HepG2 (cell line): Measurements from ENCODE around the gene BPIFB6. TPM values are rescaled to one million over a fixed set of nuclear protein-coding genes. Genes with fewer than 3 reads are reported as not detected.

Experiments
- POGK ChIP-seq: sonication (generic); formaldehyde crosslinking; conservative IDR thresholded peaks from 2 replicates; pipeline ENCODE4 v1.8.0; 2022; ENCODE audit warnings: mild to moderate bottlenecking, moderate library complexity, missing genetic modification reagents
- RFX1 ChIP-seq: fragments of 450-650 bp; IDR thresholded peaks from 2 replicates; pipeline ENCODE4 v1.6.1; 2017
- SRSF4 ChIP-seq: fragments of 200-400 bp; formaldehyde crosslinking; IDR thresholded peaks from one replicate; pipeline ENCODE4 v1.6.1; 2018; ENCODE audit warnings: mild to moderate bottlenecking, low read depth, low read length, moderate library complexity; ENCODE audit not compliant: poor library complexity, severe bottlenecking
- TARDBP ChIP-seq: sonication (generic); formaldehyde crosslinking; IDR thresholded peaks from 2 replicates; pipeline ENCODE4 v1.8.0; 2022; ENCODE audit warnings: mild to moderate bottlenecking, missing genetic modification reagents
- ZBTB2 ChIP-seq: sonication (generic); formaldehyde crosslinking; IDR thresholded peaks from 2 replicates; pipeline ENCODE4 v1.8.0; 2022; ENCODE audit warnings: low read depth, missing genetic modification reagents
- ZMYM4 ChIP-seq: sonication (generic); formaldehyde crosslinking; IDR thresholded peaks from 2 replicates; pipeline ENCODE4 v1.8.1; 2023; ENCODE audit warnings: mild to moderate bottlenecking, missing genetic modification reagents
- ZNF350 ChIP-seq: sonication (generic); formaldehyde crosslinking; IDR thresholded peaks from 2 replicates; pipeline ENCODE4 v1.4.0; 2020; ENCODE audit warnings: mild to moderate bottlenecking, low read depth, missing genetic modification reagents, borderline replicate concordance
- ZNF788 ChIP-seq: sonication (generic); formaldehyde crosslinking; IDR thresholded peaks from 2 replicates; pipeline ENCODE4 v1.5.0; 2020; ENCODE audit warnings: mild to moderate bottlenecking, missing genetic modification reagents, borderline replicate concordance
- ZNF883 ChIP-seq: sonication (generic); formaldehyde crosslinking; IDR thresholded peaks from 2 replicates; pipeline ENCODE4 v1.5.1; 2020; ENCODE audit warnings: mild to moderate bottlenecking, missing genetic modification reagents; ENCODE audit errors: not compliant biosample characterization
- polyA plus RNA-seq, 8 experiments: library from polyadenylated mRNA; depleted of rRNA in 3 of 8; stranded (reverse) in 7 of 8; unstranded in 1 of 8; fragments of >200 nt; fragmentation: Illumina TruSeq in 4 of 8; extraction: Trizol in 4 of 8; gene quantifications; 2 replicates each; pipeline versions ENCODE4 v1.2.1 to v1.2.3, GENCODE V29; 2011 to 2016; ENCODE audit warnings: low read depth in 4 of 8, missing spikeins in 1 of 8, mixed read lengths in 1 of 8; ENCODE audit not compliant: insufficient read depth in 1 of 8
- total RNA-seq, 5 experiments: library from RNA; depleted of rRNA; stranded (reverse); fragments of >200 nt; fragmentation: Illumina TruSeq; extraction: Trizol; gene quantifications; 2 replicates each; pipeline ENCODE4 v1.2.3, GENCODE V29; 2016; ENCODE audit warnings: low read depth in 1 of 5
- TF ChIP-seq, protein P1 (sequence below): sonication (generic); formaldehyde crosslinking; IDR thresholded peaks from 2 replicates; pipeline ENCODE4 v1.4.0; 2020; ENCODE audit warnings: missing genetic modification reagents, borderline replicate concordance
- TF ChIP-seq, protein P2 (sequence below): sonication (generic); IDR thresholded peaks from 2 replicates; pipeline ENCODE4 v1.6.1; 2016; ENCODE audit warnings: low read depth, borderline replicate concordance
- TF ChIP-seq, protein P3 (sequence below): sonication (generic); formaldehyde crosslinking; IDR thresholded peaks from 2 replicates; pipeline ENCODE4 v1.5.1; 2020; ENCODE audit warnings: mild to moderate bottlenecking, missing genetic modification reagents, borderline replicate concordance
- TF ChIP-seq, protein P4 (sequence below): sonication (generic); formaldehyde crosslinking; IDR thresholded peaks from 2 replicates; pipeline ENCODE4 v1.9.0; 2021; ENCODE audit warnings: mild to moderate bottlenecking, missing genetic modification reagents

Gene BPIFB6
- total and polyA plus RNA-seq, 2 of the 13 experiments (the other 11 are each of a cell fraction or from before 2014, with no cell fraction given), result 0.13 to 1.7 TPM

DNA sequence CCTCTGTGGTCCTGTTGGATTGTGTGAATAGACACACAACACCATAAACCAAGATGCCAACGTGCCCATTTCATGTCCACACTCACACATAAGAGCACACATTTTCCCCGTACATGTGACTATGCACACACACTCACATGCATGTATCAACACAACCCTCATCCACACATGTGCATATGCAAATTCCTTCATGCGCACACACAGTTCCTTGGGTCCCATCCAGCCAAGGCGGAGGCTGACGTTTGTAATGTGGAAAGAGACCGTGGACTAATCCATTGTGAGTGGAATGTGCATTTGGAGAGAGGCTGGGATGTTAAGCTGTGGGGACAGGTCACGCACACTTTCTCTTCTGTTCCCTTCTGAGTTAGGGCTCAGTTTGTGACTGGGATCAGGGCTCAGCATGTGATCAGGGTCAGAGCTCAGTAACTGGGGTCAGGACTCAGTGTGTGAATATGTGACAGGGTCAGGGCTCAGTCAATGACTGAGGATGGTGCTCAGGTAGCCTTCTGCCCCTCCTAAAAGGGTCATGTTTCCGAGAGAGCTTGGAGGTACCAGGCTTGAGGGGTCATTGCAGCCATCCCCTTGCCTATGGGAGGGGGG is 24.6 kb upstream of the BPIFB6 start (continued):
- TF ChIP-seq, protein P1, sequence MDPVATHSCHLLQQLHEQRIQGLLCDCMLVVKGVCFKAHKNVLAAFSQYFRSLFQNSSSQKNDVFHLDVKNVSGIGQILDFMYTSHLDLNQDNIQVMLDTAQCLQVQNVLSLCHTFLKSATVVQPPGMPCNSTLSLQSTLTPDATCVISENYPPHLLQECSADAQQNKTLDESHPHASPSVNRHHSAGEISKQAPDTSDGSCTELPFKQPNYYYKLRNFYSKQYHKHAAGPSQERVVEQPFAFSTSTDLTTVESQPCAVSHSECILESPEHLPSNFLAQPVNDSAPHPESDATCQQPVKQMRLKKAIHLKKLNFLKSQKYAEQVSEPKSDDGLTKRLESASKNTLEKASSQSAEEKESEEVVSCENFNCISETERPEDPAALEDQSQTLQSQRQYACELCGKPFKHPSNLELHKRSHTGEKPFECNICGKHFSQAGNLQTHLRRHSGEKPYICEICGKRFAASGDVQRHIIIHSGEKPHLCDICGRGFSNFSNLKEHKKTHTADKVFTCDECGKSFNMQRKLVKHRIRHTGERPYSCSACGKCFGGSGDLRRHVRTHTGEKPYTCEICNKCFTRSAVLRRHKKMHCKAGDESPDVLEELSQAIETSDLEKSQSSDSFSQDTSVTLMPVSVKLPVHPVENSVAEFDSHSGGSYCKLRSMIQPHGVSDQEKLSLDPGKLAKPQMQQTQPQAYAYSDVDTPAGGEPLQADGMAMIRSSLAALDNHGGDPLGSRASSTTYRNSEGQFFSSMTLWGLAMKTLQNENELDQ (CRISPR knock-in tag), result 0 out of 2 replicates have a peak, but pooled peaks have one; percentile 6
- no peak for TF ChIP-seq POGK (CRISPR knock-in tag)
- no peak for TF ChIP-seq SRSF4
- TF ChIP-seq, protein P2, sequence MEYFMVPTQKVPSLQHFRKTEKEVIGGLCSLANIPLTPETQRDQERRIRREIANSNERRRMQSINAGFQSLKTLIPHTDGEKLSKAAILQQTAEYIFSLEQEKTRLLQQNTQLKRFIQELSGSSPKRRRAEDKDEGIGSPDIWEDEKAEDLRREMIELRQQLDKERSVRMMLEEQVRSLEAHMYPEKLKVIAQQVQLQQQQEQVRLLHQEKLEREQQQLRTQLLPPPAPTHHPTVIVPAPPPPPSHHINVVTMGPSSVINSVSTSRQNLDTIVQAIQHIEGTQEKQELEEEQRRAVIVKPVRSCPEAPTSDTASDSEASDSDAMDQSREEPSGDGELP, result peak; percentile 23; the same call in 1 of the 2 replicates
- 0 out of 2 replicates have a peak, but pooled peaks have one; percentile 6 for TF ChIP-seq ZBTB2 (CRISPR knock-in tag)
- TF ChIP-seq, protein P3, sequence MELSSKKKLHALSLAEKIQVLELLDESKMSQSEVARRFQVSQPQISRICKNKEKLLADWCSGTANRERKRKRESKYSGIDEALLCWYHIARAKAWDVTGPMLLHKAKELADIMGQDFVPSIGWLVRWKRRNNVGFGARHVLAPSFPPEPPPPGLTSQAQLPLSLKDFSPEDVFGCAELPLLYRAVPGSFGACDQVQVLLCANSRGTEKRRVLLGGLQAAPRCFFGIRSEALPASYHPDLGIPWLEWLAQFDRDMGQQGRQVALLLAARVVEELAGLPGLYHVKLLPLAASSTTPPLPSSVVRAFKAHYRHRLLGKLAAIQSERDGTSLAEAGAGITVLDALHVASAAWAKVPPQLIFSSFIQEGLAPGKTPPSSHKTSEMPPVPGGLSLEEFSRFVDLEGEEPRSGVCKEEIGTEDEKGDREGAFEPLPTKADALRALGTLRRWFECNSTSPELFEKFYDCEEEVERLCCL (CRISPR knock-in tag), result no peak; the same call in 1 of the 2 replicates
- TF ChIP-seq RFX1, result no peak; the same call in 1 of the 2 replicates
- TF ChIP-seq ZNF350 (CRISPR knock-in tag), result no peak
- TF ChIP-seq ZMYM4 (CRISPR knock-in tag), result no peak
- TF ChIP-seq, protein P4, sequence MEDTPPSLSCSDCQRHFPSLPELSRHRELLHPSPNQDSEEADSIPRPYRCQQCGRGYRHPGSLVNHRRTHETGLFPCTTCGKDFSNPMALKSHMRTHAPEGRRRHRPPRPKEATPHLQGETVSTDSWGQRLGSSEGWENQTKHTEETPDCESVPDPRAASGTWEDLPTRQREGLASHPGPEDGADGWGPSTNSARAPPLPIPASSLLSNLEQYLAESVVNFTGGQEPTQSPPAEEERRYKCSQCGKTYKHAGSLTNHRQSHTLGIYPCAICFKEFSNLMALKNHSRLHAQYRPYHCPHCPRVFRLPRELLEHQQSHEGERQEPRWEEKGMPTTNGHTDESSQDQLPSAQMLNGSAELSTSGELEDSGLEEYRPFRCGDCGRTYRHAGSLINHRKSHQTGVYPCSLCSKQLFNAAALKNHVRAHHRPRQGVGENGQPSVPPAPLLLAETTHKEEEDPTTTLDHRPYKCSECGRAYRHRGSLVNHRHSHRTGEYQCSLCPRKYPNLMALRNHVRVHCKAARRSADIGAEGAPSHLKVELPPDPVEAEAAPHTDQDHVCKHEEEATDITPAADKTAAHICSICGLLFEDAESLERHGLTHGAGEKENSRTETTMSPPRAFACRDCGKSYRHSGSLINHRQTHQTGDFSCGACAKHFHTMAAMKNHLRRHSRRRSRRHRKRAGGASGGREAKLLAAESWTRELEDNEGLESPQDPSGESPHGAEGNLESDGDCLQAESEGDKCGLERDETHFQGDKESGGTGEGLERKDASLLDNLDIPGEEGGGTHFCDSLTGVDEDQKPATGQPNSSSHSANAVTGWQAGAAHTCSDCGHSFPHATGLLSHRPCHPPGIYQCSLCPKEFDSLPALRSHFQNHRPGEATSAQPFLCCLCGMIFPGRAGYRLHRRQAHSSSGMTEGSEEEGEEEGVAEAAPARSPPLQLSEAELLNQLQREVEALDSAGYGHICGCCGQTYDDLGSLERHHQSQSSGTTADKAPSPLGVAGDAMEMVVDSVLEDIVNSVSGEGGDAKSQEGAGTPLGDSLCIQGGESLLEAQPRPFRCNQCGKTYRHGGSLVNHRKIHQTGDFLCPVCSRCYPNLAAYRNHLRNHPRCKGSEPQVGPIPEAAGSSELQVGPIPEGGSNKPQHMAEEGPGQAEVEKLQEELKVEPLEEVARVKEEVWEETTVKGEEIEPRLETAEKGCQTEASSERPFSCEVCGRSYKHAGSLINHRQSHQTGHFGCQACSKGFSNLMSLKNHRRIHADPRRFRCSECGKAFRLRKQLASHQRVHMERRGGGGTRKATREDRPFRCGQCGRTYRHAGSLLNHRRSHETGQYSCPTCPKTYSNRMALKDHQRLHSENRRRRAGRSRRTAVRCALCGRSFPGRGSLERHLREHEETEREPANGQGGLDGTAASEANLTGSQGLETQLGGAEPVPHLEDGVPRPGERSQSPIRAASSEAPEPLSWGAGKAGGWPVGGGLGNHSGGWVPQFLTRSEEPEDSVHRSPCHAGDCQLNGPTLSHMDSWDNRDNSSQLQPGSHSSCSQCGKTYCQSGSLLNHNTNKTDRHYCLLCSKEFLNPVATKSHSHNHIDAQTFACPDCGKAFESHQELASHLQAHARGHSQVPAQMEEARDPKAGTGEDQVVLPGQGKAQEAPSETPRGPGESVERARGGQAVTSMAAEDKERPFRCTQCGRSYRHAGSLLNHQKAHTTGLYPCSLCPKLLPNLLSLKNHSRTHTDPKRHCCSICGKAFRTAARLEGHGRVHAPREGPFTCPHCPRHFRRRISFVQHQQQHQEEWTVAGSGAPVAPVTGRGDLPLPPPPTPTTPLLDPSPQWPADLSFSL, result peak; percentile 93
- TF ChIP-seq ZNF883, result peak; percentile 87
- no peak for TF ChIP-seq TARDBP (CRISPR knock-in tag)
- peak; percentile 2; the same call in 1 of the 2 replicates for TF ChIP-seq ZNF788 (CRISPR knock-in tag)
